Thymus (tissue), 11 donors: ENCODE measurements around the gene SLC17A7. TPM values are rescaled to one million over a fixed set of nuclear protein-coding genes. Genes with fewer than 3 reads are reported as not detected.

Source experiments
- DNase-seq, 9 donors: peaks; one replicate each; pipeline ENCODE4 v3.0.0-alpha.2; 2013; ENCODE audit warnings: low spot score in 9 of 9, low read depth in 6 of 9, missing footprints in 1 of 9
- H3K27ac ChIP-seq, 2 donors: one replicate each; pipeline ENCODE4 v1.5.1; 2013; ENCODE audit warnings: control low read depth in 1 of 2, low read depth in 1 of 2, low read length in 1 of 2, mild to moderate bottlenecking in 1 of 2, moderate library complexity in 1 of 2
- H3K27me3 ChIP-seq, 2 donors: one replicate each; pipeline ENCODE4 v1.5.1; 2013; ENCODE audit warnings: low read length in 1 of 2; ENCODE audit not compliant: control insufficient read depth in 2 of 2, insufficient read depth in 1 of 2
- H3K36me3 ChIP-seq, 2 donors: one replicate each; pipeline ENCODE4 v1.5.1; 2013; ENCODE audit warnings: low read length in 1 of 2, mild to moderate bottlenecking in 1 of 2, moderate library complexity in 1 of 2; ENCODE audit not compliant: control insufficient read depth in 2 of 2, insufficient read depth in 2 of 2
- H3K4me1 ChIP-seq, 2 donors: one replicate each; pipeline ENCODE4 v1.5.1; 2013; ENCODE audit warnings: low read length in 2 of 2; ENCODE audit not compliant: control insufficient read depth in 2 of 2, insufficient read depth in 2 of 2
- H3K4me3 ChIP-seq, 2 donors: one replicate each; pipeline ENCODE4 v1.5.1; 2013; ENCODE audit warnings: low read length in 2 of 2, control low read depth in 1 of 2, mild to moderate bottlenecking in 1 of 2
- H3K9me3 ChIP-seq, 2 donors: one replicate each; pipeline ENCODE4 v1.5.1; 2013; ENCODE audit warnings: low read length in 1 of 2, mild to moderate bottlenecking in 1 of 2; ENCODE audit not compliant: control insufficient read depth in 2 of 2, insufficient read depth in 1 of 2
- WGBS: extraction: QIAGEN DNeasy Blood & Tissue Kit; methylation state at CpG from one replicate; pipeline ENCODE4 v1.1.7; 2013; 5-methylcytosine and 5-hydroxymethylcytosine counted together
- polyA plus RNA-seq: library from polyadenylated mRNA; stranded (reverse); fragments of 200-250 nt; gene quantifications from one replicate; pipeline ENCODE4 v1.2.3, GENCODE V29; 2013
- total RNA-seq: library from RNA; stranded (reverse); fragments of 120-200 nt; gene quantifications from one replicate; pipeline ENCODE4 v1.2.4, GENCODE V29; 2013
- donor health status: healthy.

SLC17A7 gene
- total and polyA plus RNA-seq, 2 donors = under 0.01 to 0.57 TPM

DNA sequence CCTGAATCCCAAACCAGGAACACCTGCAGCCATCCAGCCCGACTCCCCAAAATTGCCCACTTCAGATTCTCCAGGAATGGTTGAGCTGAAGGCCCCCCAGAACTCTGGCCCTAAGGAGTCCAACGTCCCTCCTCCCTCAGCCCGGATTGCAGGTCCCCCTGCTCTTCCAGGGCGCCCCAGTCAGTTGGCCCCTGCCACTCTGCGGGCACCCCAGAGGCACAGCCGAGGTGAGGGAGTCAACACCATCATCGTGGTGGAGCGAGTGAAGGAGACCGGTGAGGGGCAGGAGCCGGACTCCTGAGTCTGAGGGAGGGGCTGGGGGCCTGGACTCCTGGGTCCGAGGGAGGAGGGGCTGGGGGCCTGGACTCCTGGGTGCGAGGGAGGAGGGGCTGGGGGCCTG is 14.0 kb downstream of the SLC17A7 start:
- H3K36me3 ChIP-seq = no peaks in the 10 kb centered on the region
- H3K4me1 ChIP-seq = peaks cover 2 to 27% of the 10 kb centered on the region in 2 donors
- WGBS = 61% methylated on average over 12 of the region's 12 CpGs
- DNase-seq = no peak
- H3K27me3 ChIP-seq = peaks cover 85 to 100% of the 10 kb centered on the region in 2 donors
- H3K27ac ChIP-seq = no peak overlapping the region
- H3K4me3 ChIP-seq = no peak overlapping the region
- H3K9me3 ChIP-seq = peaks cover 3 to 25% of the 10 kb centered on the region in 2 donors

DNA sequence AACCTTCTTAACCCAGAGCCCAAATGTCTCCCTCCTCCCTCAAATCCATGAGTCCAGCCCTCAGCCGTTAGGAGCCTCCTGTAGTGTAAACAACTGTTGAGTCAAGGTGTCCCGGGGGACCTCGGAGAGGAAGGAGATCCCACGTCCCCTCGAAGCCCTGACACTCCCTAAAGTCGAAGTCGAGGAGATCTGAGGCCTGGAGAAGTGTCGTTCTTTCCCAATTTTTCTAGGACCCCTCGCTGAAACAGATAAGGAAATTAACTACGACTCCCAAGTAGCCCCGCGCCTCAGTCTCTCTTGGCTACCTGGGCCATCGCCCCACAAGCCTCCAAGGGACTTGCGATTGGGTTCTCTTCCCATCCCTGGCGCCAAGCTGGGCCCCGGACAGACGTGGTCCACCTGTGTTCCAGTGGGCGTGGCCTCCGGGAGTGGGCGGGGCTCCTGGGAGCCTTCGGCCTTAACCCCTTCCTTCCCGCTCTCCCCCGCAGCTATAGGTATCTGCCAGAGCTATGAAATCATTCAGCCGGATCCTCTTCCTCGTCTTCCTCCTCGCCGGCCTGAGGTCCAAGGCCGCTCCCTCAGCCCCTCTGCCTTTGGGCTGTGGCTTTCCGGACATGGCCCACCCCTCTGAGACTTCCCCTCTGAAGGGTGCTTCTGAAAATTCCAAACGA is 15.3 kb downstream of the SLC17A7 start:
- H3K4me3 ChIP-seq = no peak overlapping the region
- H3K4me1 ChIP-seq = peaks cover 4 to 32% of the 10 kb centered on the region in 2 donors
- H3K36me3 ChIP-seq = no peaks in the 10 kb centered on the region
- H3K27me3 ChIP-seq = peaks cover 83 to 100% of the 10 kb centered on the region in 2 donors
- peaks cover 0 to 19% of the 10 kb centered on the region in 2 donors for H3K9me3 ChIP-seq
- DNase-seq = no peak
- no peak overlapping the region for H3K27ac ChIP-seq
- WGBS = 6% methylated on average over 30 of the region's 30 CpGs

DNA sequence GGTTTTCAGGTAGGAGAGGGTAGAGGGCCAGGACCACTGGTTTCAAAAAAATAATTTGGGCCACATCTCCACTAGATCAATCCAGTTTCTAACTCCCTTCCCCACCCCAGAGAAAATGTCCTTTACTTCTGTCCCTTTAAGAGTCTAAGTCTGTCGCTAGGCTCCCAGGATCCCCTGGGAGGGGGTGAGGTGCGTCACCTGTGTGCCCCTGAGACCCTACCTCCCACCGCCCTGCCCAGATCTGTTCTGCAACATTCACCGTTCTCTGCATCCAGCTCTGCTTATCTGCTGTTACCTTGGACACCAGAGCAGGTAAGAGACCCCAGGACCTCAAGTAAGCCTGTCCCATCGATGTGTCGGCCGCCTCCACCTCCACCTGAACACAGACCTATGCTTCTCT is 16.1 kb downstream of the SLC17A7 start, which contains the start of gene GFY:
Gene GFY, plus strand, starts transcription at position 211 of the 400 bp plus-strand sequence. CDS start 1,043 bp downstream, outside the sequence.
- peaks cover 4 to 33% of the 10 kb centered on the region in 2 donors for H3K4me1 ChIP-seq
- H3K4me3 ChIP-seq = no peak within 1 kb of the TSS
- no peak for DNase-seq
- no peak within 1 kb of the TSS for H3K27ac ChIP-seq
- no peaks in the 10 kb centered on the region for H3K36me3 ChIP-seq
- peaks cover 0 to 19% of the 10 kb centered on the region in 2 donors for H3K9me3 ChIP-seq
- 68% methylated on average over 7 of the region's 7 CpGs for WGBS
- H3K27me3 ChIP-seq = peaks cover 85 to 100% of the 10 kb centered on the region in 2 donors

DNA sequence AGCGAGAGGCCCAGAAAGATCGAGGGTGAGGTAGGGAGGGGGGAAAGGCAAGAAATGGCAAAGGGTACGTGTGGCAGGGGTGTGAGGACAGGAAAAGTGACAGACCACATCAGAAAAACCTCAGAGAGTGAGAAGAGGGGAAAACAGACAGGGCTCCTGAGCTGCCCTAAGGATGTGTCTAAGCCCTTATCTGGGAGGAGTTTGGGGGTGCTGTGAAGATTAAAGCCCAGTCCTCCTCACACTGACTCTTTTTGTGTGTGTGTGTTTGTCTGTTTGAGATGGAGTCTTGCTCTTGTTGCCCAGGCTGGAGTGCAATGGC is 17.4 kb downstream of the SLC17A7 start:
- Histone ChIP-seq H3K27me3 (peaks cover 80 to 100% of the 10 kb centered on the region in 2 donors), H3K9me3 (peaks cover 0 to 19% of the 10 kb centered on the region in 2 donors), H3K4me3 (no peak overlapping the region), H3K27ac (no peak overlapping the region), H3K36me3 (no peaks in the 10 kb centered on the region), H3K4me1 (peaks cover 4 to 33% of the 10 kb centered on the region in 2 donors)
- DNase-seq = peak in 1 of 9 donors; percentile 62
- 0% methylated on average over 3 of the region's 3 CpGs for WGBS

DNA sequence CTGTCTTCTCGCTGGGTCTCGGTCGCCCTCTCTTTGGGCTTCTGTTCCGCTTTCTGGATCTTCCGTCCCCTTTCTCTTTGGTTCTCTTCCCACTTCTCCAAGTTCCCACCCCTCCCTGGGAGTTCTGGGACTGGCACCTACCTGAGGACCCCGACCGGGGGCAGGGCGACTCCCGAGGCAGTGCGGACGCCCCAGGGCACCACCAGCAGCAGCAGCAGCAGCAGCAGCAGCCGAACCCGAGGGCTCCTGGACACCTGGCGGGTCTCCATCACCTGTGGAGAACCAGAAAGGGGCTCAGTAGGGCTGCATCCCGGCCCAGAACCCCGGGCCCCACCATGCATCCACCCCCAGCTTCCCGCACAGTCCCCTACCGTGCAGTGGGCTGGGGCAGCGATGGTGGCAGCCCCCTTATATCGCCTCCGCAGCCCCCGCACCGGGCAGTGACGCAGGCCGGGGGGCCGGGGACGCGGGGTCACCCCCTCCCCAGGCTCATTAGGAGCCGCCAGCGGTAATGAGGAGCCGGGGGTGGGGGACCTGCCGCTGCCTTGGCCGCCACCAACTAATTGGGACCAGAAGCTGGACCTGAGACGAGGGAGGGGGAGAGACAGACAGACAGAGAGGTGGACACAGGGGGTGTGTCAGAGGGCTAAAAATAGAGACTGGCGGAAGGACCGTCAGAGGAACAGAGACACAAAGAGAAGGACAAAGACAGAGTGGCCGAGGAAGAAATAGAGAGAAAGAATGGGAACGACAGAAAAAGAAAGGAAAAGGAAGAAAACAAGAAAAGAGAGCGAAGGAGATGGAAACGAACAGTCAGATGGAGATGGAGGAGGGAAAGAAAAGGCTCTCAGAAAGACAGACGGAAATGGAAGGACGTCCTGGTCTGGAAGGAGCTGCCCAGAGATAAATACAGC is 18.0 kb downstream of the SLC17A7 start, which contains the start of gene PTH2:
Gene PTH2, minus strand, starts transcription at position 371 of the 914 bp plus-strand sequence. Its CDS starts 102 bp downstream, at position 269.
- 10% methylated on average over 42 of the region's 42 CpGs for WGBS

DNA sequence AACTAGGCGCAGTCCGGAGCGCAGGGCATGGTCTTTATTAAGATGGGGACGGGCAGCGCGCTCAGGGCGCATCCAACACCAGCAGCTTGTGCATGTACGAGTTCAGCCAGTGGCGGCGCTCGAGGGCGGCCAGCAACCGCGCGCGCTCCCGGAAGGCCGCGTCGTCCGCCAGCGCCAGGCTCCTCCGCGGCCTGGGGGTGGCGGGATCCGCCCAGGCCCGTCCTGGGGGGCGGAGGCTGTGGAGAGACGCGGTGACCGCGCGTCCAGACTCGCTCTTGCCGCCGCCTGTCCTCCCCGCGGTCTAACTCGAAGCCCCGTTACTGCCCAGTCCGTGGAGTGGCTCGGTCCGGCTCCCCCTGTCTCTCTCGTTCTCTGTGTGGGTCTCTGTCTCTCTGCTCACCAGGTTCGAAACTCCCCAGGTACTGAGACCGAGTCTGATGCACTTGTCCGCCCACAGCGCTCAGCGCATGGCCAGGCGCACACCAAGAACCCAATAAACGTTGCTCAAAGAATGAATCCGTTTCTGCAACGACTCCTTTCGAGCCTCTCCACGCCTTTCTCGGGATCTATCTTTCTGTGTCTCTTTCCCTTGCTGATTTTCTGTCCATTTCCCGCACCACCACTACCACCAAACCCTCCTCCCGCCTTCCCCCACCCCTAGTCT is 18.8 kb downstream of the SLC17A7 start:
- Histone ChIP-seq H3K27me3 (peaks cover 70 to 100% of the 10 kb centered on the region in 2 donors), H3K36me3 (no peaks in the 10 kb centered on the region), H3K27ac (no peak overlapping the region), H3K4me3 (peak overlapping the region in 1 of 2 donors; percentile 12), H3K4me1 (peaks cover 4 to 33% of the 10 kb centered on the region in 2 donors), H3K9me3 (peaks cover 0 to 11% of the 10 kb centered on the region in 2 donors)
- peak in 1 of 9 donors; percentile 44 for DNase-seq
- WGBS = 6% methylated on average over 58 of the region's 58 CpGs

More for the DNA sequence above, 18.0 kb downstream of the SLC17A7 start, which contains the start of gene PTH2:
- H3K4me3 ChIP-seq = peak within 1 kb of the TSS in 1 of 2 donors; percentile 12
- H3K27ac ChIP-seq = no peak within 1 kb of the TSS
- peaks cover 75 to 100% of the 10 kb centered on the region in 2 donors for H3K27me3 ChIP-seq
- H3K9me3 ChIP-seq = peaks cover 0 to 18% of the 10 kb centered on the region in 2 donors
- no peak for DNase-seq
- peaks cover 4 to 30% of the 10 kb centered on the region in 2 donors for H3K4me1 ChIP-seq
- no peaks in the 10 kb centered on the region for H3K36me3 ChIP-seq

DNA sequence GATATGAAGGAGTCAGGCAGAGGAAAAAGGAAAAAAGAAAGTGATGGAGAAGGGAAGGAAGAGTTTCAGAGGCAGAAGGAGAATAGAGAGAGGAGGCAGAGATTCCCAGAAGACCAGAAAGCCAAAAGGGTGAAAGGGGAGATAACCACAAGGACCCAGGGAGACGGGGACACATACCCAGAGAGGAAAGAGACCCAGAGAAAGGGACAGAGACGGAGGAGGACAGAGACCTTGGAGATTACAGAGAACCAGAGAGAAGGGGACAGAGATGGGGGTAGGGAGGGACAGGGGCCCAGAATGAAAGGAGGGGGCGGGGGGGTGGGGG is 19.5 kb downstream of the SLC17A7 start:
- Histone ChIP-seq H3K36me3 (no peaks in the 10 kb centered on the region), H3K4me3 (no peak overlapping the region), H3K27ac (no peak overlapping the region), H3K4me1 (peaks cover 4 to 37% of the 10 kb centered on the region in 2 donors), H3K27me3 (peaks cover 63 to 100% of the 10 kb centered on the region in 2 donors), H3K9me3 (peaks cover 0 to 11% of the 10 kb centered on the region in 2 donors)
- 36% methylated on average over 3 of the region's 3 CpGs for WGBS
- DNase-seq = no peak

DNA sequence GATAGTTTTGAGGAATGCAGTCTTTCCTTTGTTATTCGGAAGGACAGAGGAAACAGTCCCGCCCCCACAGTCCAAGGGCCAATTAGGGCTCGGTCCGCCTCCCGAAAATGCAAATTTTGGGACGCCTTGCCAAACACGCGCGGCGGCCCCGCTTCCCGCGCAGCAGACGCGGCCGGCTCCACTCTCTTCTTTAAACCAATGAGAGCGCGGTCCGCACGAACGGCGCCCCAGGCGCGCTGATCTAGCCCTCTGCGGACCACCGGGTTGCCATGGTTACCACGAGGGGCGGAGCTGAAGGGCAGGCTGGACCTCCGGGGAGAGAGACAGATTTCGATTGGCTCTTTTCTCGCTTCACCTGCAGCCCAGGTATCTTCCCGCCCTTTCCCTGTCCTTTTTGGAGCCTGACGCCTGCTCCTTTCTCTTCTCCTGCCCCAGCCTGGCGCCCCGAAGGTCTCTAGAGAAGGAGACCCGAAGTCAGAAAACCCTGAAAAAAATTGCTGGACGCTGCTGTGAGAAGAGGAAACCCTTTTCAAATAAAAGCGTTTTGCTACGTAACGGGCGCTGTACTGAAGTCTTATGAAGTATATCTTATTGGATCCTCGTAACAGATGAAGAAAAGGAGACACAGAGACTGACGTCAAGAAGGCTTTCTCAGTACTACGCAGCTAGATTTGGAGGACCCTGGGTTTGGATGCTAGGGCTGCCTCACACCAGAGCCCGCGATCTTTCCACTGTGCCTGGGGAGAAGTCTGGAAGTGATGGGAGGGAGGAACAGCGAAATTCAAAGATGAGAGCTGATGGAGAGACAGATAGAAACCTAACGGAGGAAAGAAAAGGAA is 20.1 kb downstream of the SLC17A7 start:
- 11% methylated on average over 48 of the region's 48 CpGs for WGBS
- DNase-seq = peak in 1 of 9 donors; percentile 55
- Histone ChIP-seq H3K4me3 (no peak overlapping the region), H3K9me3 (peaks cover 0 to 11% of the 10 kb centered on the region in 2 donors), H3K4me1 (peaks cover 4 to 37% of the 10 kb centered on the region in 2 donors), H3K27me3 (peaks cover 57 to 97% of the 10 kb centered on the region in 2 donors), H3K27ac (no peak overlapping the region), H3K36me3 (no peaks in the 10 kb centered on the region)
